Mesothelial cell of epicardium (in vitro differentiated cells): Measurements from ENCODE around the gene MUC6. TPM values are rescaled to one million over a fixed set of nuclear protein-coding genes. Genes with fewer than 3 reads are reported as not detected.

Source experiments
- DNase-seq, 2 experiments: peaks; one replicate each; pipeline ENCODE4 v3.0.0; 2021; ENCODE audit warnings: low spot score in 2 of 2; ENCODE audit not compliant: unreplicated experiment in 2 of 2
- H3K27ac Mint-ChIP-seq: 2 replicates; pipeline ENCODE4 v1.8.0; 2021; ENCODE audit warnings: mixed read lengths
- H3K27me3 Mint-ChIP-seq: 2 replicates; pipeline ENCODE4 v1.8.0; 2021; ENCODE audit warnings: low read depth, mixed read lengths
- H3K36me3 Mint-ChIP-seq: 2 replicates; pipeline ENCODE4 v1.8.0; 2021; ENCODE audit warnings: mixed read lengths
- H3K4me1 Mint-ChIP-seq: 2 replicates; pipeline ENCODE4 v1.8.0; 2021; ENCODE audit warnings: mixed read lengths
- H3K4me3 Mint-ChIP-seq: 2 replicates; pipeline ENCODE4 v1.8.0; 2021; ENCODE audit warnings: mild to moderate bottlenecking, moderate library complexity, mixed read lengths
- H3K9me3 Mint-ChIP-seq: 2 replicates; pipeline ENCODE4 v1.8.0; 2021; ENCODE audit warnings: mixed read lengths
- total RNA-seq: library from RNA; stranded (reverse); gene quantifications from 3 replicates; pipeline ENCODE4 v1.2.1, GENCODE V29; 2021
- TF ChIP-seq, protein P1 (sequence below): fragments of 200-600 bp; sonication (generic); IDR thresholded peaks from one replicate; pipeline ENCODE4 v1.5.0; 2021; ENCODE audit warnings: antibody characterized with exemption; ENCODE audit not compliant: unreplicated experiment

MUC6 gene
- total RNA-seq, 1 donor from 2014 or later = not detected

GRCh38 chr11:970319-970871, 66.1 kb downstream of the MUC6 start:
- Mint-ChIP-seq H3K36me3 (peaks cover 22% of the 10 kb centered on the region), H3K4me3 (no peak overlapping the region), H3K4me1 (peaks cover 3% of the 10 kb centered on the region), H3K27me3 (no peaks in the 10 kb centered on the region), H3K27ac (no peak overlapping the region), H3K9me3 (no peaks in the 10 kb centered on the region)
- DNase-seq = no peak
- TF ChIP-seq, protein P1, sequence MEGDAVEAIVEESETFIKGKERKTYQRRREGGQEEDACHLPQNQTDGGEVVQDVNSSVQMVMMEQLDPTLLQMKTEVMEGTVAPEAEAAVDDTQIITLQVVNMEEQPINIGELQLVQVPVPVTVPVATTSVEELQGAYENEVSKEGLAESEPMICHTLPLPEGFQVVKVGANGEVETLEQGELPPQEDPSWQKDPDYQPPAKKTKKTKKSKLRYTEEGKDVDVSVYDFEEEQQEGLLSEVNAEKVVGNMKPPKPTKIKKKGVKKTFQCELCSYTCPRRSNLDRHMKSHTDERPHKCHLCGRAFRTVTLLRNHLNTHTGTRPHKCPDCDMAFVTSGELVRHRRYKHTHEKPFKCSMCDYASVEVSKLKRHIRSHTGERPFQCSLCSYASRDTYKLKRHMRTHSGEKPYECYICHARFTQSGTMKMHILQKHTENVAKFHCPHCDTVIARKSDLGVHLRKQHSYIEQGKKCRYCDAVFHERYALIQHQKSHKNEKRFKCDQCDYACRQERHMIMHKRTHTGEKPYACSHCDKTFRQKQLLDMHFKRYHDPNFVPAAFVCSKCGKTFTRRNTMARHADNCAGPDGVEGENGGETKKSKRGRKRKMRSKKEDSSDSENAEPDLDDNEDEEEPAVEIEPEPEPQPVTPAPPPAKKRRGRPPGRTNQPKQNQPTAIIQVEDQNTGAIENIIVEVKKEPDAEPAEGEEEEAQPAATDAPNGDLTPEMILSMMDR = no peak

- TF ChIP-seq, protein P1 = no peak
- no peak overlapping the region for H3K27ac Mint-ChIP-seq
- no peak for DNase-seq
- no peaks in the 10 kb centered on the region for H3K9me3 Mint-ChIP-seq
- H3K4me3 Mint-ChIP-seq = no peak overlapping the region
- peaks cover 3% of the 10 kb centered on the region for H3K4me1 Mint-ChIP-seq
- H3K27me3 Mint-ChIP-seq = no peaks in the 10 kb centered on the region
- H3K36me3 Mint-ChIP-seq = peaks cover 20% of the 10 kb centered on the region
Observed at GRCh38 chr11:969651-970205, 66.8 kb downstream of the MUC6 start.

DNA sequence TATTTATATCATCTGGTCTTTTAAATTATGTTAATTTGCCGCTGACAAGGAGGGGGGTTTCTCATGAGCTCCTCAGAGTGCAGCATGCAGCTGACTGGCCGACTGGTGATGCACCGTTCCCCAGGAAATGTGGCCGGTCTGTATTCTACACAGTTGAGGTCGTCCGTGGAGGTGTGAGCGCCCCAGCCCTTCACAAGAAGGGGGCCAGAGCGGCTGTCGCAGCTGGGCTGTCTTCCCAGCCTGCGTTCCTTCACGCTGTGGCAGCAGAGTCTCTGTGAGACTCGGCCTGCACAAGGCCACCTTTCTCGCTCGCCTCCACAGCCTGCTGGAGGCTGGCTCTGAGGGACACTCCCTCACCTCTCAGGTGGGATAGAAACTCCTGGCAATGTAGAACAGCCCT, 67.7 kb downstream of the MUC6 start:
- peaks cover 3% of the 10 kb centered on the region for H3K4me1 Mint-ChIP-seq
- TF ChIP-seq, protein P1 = no peak
- H3K4me3 Mint-ChIP-seq = no peak overlapping the region
- no peaks in the 10 kb centered on the region for H3K27me3 Mint-ChIP-seq
- H3K9me3 Mint-ChIP-seq = no peaks in the 10 kb centered on the region
- no peak for DNase-seq
- H3K27ac Mint-ChIP-seq = no peak overlapping the region
- H3K36me3 Mint-ChIP-seq = peaks cover 29% of the 10 kb centered on the region

DNA sequence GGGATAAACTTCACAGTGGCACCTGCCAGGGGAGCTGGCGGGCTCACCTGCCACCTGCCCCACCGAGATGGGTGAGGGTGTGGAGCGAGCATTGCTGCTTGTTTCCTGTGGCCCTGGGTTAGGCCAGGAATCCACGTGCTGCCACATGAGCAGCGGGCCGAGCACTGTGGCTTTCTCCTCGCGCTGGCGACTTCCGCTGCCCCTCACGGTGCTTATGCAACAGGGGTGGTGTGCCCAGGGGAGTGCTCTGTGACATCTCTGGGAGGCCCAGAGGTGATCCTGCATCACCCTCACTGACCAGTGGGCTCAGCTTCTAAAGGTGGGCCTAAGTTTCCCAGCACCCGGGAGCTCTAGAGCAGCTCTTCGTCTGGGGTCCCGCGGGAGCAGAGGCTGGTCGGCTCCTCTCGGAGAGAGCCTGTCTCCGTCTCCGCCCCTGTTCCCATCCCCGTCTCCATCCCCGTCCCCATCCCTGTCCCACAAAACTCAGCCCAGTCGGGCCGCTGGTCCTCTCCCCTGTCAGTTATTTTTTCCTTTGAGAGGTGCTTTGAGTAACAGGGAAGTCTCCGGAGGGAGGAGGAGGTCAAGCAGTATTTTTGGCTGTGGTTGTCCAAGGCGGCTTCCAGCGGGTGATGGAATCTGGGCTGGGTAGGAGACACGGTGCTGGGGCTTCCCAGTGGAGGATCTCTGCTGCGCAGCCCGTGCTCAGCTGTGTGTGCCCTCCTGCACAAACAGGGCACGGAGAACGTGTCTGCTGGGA, 68.3 kb downstream of the MUC6 start:
- Mint-ChIP-seq H3K27ac (no peak overlapping the region), H3K36me3 (peaks cover 30% of the 10 kb centered on the region), H3K4me3 (no peak overlapping the region), H3K9me3 (no peaks in the 10 kb centered on the region), H3K4me1 (peaks cover 3% of the 10 kb centered on the region), H3K27me3 (no peaks in the 10 kb centered on the region)
- TF ChIP-seq, protein P1 = no peak
- DNase-seq = no peak

DNA sequence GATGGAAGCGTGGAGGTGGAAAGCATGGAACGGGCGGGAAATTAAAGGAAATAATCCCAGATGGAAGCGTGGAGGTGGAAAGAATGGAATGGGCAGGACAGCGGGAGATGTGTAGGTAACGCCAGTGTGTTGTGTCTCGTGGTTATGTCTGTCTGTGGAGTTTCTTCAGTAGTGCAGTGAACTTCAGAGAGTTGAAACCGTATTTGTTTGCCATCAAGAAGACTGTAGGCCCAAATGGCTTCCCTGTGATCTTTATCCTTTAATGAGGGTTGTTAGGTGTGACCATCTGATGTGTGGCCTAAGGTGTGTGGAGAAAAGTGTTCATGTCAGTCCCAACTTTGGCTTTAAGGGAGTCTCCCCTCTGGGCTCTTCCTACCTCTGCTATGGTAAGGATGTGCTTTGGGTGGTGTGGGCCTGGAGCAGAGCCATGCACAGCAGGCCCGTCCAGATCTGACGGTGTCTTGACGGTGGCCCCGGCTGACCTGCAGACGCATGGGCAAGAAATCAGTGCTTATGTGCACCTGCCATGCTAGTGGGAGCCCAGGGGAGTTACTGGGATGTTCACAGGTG, 71.2 kb downstream of the MUC6 start:
- H3K4me3 Mint-ChIP-seq = no peak overlapping the region
- H3K27me3 Mint-ChIP-seq = no peaks in the 10 kb centered on the region
- H3K27ac Mint-ChIP-seq = no peak overlapping the region
- no peaks in the 10 kb centered on the region for H3K9me3 Mint-ChIP-seq
- peaks cover 27% of the 10 kb centered on the region for H3K36me3 Mint-ChIP-seq
- no peaks in the 10 kb centered on the region for H3K4me1 Mint-ChIP-seq
- TF ChIP-seq, protein P1 = no peak
- DNase-seq = no peak
